Peyer's patch (tissue), 4 donors: Measurements from ENCODE around the gene PIGQ.

ENCODE experiments used
- CTCF ChIP-seq, 6 experiments: fragments of 450-650 bp in 4 of 6; fragments of 200-600 bp in 2 of 6; sonication (generic) in 1 of 6; IDR thresholded peaks; one replicate each; pipeline ENCODE4 v1.5.1; 2017 to 2019; ENCODE audit warnings: antibody characterized with exemption in 6 of 6, mild to moderate bottlenecking in 3 of 6, moderate library complexity in 1 of 6
- POLR2A ChIP-seq, 2 donors: fragments of 450-650 bp; IDR thresholded peaks; one replicate each; pipeline ENCODE4 v1.5.1; 2017; ENCODE audit warnings: antibody characterized with exemption in 2 of 2, mild to moderate bottlenecking in 2 of 2, moderate library complexity in 2 of 2

- TF ChIP-seq POLR2A (IDR thresholded peaks at IDR 0.05) (no peak), CTCF (IDR thresholded peaks at IDR 0.05) (no peak)
These were observed 13.1 kb upstream of the PIGQ start for GRCh38 chr16:556474-557173.
